OCI-LY3 (cell line): ENCODE measurements around the gene CXCL13.

Experiments
- H2AFZ ChIP-seq: fragments of 200-600, 300-600 bp; shearing (Covaris generic); 2 replicates; pipeline ENCODE4 v1.6.0; 2014; ENCODE audit warnings: antibody characterized with exemption, low read depth, low read length
- H3K27ac ChIP-seq: fragments of 200-600, 300-600 bp; sonication (generic); 2 replicates; pipeline ENCODE4 v1.5.1; 2014; ENCODE audit warnings: mild to moderate bottlenecking, low read length, moderate library complexity, mixed read lengths
- H3K27me3 ChIP-seq: fragments of 200-600, 300-600 bp; sonication (generic); 2 replicates; pipeline ENCODE4 v1.6.1; 2014; ENCODE audit warnings: low read depth, low read length, mixed read lengths
- H3K36me3 ChIP-seq: fragments of 200-600, 300-600 bp; sonication (generic); replicated peaks from 2 replicates; pipeline ENCODE3; 2014; ENCODE audit warnings: low read depth, low read length, mixed read lengths
- H3K4me1 ChIP-seq: fragments of 300-600, 200-600 bp; sonication (generic); 2 replicates; pipeline ENCODE4 v1.6.1; 2014; ENCODE audit warnings: low read length, mixed read lengths
- H3K4me2 ChIP-seq: fragments of 200-600, 300-600 bp; sonication (generic); 2 replicates; pipeline ENCODE4 v1.6.1; 2014; ENCODE audit warnings: low read length, mixed read lengths
- H3K4me3 ChIP-seq: fragments of 300-600, 200-600 bp; sonication (generic); 2 replicates; pipeline ENCODE4 v1.5.1; 2014; ENCODE audit warnings: antibody characterized with exemption, mild to moderate bottlenecking, low read length, moderate library complexity
- H3K79me2 ChIP-seq: fragments of 300-600, 200-600 bp; shearing (Covaris generic); 2 replicates; pipeline ENCODE4 v1.6.1; 2014; ENCODE audit warnings: mild to moderate bottlenecking, low read length, mixed read lengths
- H3K9ac ChIP-seq: fragments of 300-600, 200-600 bp; shearing (Covaris generic); 2 replicates; pipeline ENCODE4 v1.6.0; 2014; ENCODE audit warnings: mild to moderate bottlenecking, low read length, moderate library complexity
- H3K9me3 ChIP-seq: fragments of 200-600, 300-600 bp; shearing (Covaris generic); 2 replicates; pipeline ENCODE4 v1.6.1; 2014; ENCODE audit warnings: low read length, mixed read lengths; ENCODE audit not compliant: insufficient read depth
- H4K20me1 ChIP-seq: fragments of 200-600, 300-600 bp; sonication (generic); 2 replicates; pipeline ENCODE4 v1.6.1; 2016; ENCODE audit warnings: low read length, mixed read lengths; ENCODE audit not compliant: insufficient read depth
- EZH2phosphoT487 ChIP-seq: fragments of 200-600 bp; shearing (Covaris generic); IDR thresholded peaks from 2 replicates; pipeline ENCODE4 v1.6.1; 2018; ENCODE audit warnings: antibody characterized with exemption, mixed run types, low read depth
- TF ChIP-seq, protein P1 (sequence below): fragments of 200-600, 300-600 bp; sonication (generic); IDR thresholded peaks from 2 replicates; pipeline ENCODE4 v1.5.1; 2014; ENCODE audit warnings: antibody characterized with exemption, low read length, low read depth

CXCL13 gene

DNA sequence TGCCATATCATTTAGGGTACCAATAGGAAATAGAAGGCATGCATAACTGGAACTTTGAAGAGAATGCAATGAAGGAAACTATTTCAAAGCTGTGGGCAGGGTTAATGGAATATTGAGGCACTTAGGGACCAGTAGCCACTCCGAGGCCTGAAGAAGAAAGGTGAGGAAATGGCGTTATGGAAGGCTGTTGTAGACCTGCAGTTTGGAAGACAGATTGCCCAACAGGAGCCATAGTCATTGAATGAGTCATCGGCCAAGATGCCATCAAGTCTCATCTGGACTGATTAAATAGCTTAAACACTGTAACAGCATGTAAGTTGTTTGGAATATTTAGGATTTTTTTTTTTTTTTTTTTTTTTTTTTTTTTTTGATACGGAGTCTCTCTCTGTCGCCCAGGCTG, 11.6 kb downstream of the CXCL13 start:
- Histone ChIP-seq H3K4me3 (no peak overlapping the region), H2AFZ (no peak overlapping the region), H3K27ac (no peak overlapping the region), H3K79me2 (no peaks in the 10 kb centered on the region), H3K4me2 (no peak overlapping the region), H3K4me1 (peaks cover 49% of the 10 kb centered on the region), H3K9me3 (no peaks in the 10 kb centered on the region), H3K9ac (no peak overlapping the region), H3K36me3 (no peaks in the 10 kb centered on the region), H3K27me3 (no peaks in the 10 kb centered on the region), H4K20me1 (no peaks in the 10 kb centered on the region)
- TF ChIP-seq, protein P1, sequence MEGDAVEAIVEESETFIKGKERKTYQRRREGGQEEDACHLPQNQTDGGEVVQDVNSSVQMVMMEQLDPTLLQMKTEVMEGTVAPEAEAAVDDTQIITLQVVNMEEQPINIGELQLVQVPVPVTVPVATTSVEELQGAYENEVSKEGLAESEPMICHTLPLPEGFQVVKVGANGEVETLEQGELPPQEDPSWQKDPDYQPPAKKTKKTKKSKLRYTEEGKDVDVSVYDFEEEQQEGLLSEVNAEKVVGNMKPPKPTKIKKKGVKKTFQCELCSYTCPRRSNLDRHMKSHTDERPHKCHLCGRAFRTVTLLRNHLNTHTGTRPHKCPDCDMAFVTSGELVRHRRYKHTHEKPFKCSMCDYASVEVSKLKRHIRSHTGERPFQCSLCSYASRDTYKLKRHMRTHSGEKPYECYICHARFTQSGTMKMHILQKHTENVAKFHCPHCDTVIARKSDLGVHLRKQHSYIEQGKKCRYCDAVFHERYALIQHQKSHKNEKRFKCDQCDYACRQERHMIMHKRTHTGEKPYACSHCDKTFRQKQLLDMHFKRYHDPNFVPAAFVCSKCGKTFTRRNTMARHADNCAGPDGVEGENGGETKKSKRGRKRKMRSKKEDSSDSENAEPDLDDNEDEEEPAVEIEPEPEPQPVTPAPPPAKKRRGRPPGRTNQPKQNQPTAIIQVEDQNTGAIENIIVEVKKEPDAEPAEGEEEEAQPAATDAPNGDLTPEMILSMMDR = no peak
- TF ChIP-seq EZH2phosphoT487 = no peak

DNA sequence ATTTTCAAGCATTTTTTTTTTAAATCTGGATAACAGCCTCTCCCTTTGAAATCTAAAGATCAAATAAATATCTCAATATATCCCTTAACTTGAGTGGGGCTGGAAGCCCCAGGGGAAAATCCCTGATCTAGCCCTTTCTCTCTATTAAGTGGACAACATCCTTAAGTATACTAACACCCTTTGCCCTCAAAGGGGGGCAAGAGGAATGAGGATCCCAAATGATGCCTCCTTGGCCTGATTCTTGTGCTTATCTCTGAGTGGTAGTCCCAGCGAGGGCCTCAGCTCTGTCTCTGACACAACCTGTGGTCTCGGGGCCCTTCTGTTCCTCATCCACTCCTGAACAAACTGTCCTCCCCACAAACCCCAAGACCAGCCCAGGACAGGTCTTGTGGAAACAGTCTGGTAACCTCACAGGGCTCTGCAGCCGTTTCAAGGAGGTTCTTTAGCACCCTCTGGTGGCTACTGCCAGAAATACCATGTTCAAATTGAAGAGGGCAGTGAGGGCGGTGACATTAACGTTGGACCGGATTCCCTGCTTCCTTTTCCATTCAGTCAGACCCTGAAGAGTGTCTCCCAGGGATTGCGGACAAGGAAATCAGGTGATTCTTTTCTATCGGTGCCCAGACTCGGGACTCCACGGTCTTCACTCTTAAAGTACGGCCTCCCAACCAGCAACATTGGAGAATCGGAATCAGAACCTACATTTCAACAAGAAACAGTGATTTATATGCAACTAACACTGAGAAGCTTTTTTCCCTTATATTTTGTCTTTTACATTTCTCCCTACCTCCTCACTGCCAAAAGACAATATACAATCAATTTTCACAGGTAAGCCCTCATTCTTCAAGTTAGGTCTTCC, 13.0 kb downstream of the CXCL13 start:
- Histone ChIP-seq H3K4me1 (peaks cover 49% of the 10 kb centered on the region), H4K20me1 (no peaks in the 10 kb centered on the region), H3K36me3 (no peaks in the 10 kb centered on the region), H3K9ac (peak overlapping the region; percentile 51), H3K4me3 (peak overlapping the region; percentile 71), H3K9me3 (no peaks in the 10 kb centered on the region), H2AFZ (peak overlapping the region; percentile 55), H3K27me3 (no peaks in the 10 kb centered on the region), H3K27ac (no peak overlapping the region), H3K79me2 (no peaks in the 10 kb centered on the region), H3K4me2 (peak overlapping the region; percentile 84)
- TF ChIP-seq, protein P1 = peak; percentile 88
- no peak for TF ChIP-seq EZH2phosphoT487

DNA sequence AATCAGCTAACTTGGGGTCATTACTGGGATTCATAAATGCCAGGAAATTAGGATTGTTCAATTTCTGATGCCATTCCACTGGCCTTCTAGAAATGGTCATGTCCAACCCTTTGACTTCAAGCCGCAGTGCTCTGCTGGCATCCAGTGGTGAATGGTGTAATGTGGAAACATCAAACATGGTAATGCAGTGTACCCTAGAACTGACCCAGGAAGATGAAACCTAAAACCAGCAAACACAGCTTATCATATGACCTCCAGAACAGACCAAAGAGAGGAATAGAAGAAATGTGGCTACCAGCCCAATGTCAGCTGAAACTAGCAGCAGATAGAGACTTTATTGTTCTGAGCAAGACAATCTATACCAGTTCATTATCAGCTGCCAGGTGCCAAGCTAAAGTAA, 13.8 kb downstream of the CXCL13 start:
- Histone ChIP-seq H3K79me2 (no peaks in the 10 kb centered on the region), H3K9me3 (no peaks in the 10 kb centered on the region), H3K36me3 (no peaks in the 10 kb centered on the region), H3K4me1 (peaks cover 54% of the 10 kb centered on the region), H3K27me3 (no peaks in the 10 kb centered on the region), H3K27ac (no peak overlapping the region), H4K20me1 (no peaks in the 10 kb centered on the region), H3K4me2 (peak overlapping the region; percentile 84), H3K9ac (peak overlapping the region; percentile 51; the same call in 1 of the 2 replicates), H2AFZ (peak overlapping the region; percentile 55), H3K4me3 (peak overlapping the region; percentile 71)
- no peak for TF ChIP-seq EZH2phosphoT487
- TF ChIP-seq, protein P1 = peak; percentile 56

DNA sequence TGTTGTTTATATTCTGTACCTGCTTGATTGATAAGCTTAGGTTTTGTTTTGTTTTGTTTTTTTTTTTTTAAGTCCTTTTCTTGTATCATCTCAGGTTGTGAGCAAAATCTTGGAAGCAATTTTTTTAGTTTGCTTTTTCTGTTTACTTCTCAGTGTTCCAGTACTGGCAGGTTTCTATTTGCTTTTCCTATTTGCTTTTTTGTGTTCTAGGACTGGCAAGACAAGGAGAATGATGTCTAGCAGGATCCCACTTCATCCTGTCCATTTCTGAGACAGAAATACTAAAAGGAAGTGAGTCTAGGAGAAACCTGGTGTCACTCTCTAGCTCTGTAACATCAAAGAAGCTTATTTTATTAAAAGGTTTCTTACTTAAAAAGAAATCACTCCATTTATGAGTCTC, 15.6 kb downstream of the CXCL13 start:
- Histone ChIP-seq H3K79me2 (no peaks in the 10 kb centered on the region), H3K27me3 (no peaks in the 10 kb centered on the region), H3K4me2 (no peak overlapping the region), H3K9ac (no peak overlapping the region), H3K9me3 (no peaks in the 10 kb centered on the region), H3K4me3 (no peak overlapping the region), H3K4me1 (peaks cover 56% of the 10 kb centered on the region), H4K20me1 (no peaks in the 10 kb centered on the region), H3K36me3 (no peaks in the 10 kb centered on the region), H3K27ac (no peak overlapping the region), H2AFZ (no peak overlapping the region)
- TF ChIP-seq, protein P1 = no peak
- no peak for TF ChIP-seq EZH2phosphoT487
